HPDE6-E6E7 (cell line): ENCODE measurements around the gene KMO.

Experiments used
- DNase-seq: peaks from one replicate; pipeline ENCODE4 v3.0.0; 2011; ENCODE audit warnings: missing footprints; ENCODE audit errors: extremely low spot score

KMO gene

GRCh38 chr1:241532162-241532531 is at the start of gene KMO:
TSS of gene KMO (plus strand) at chr1:241532378. CDS start at chr1:241532445, 67 bp downstream.
- no peak for DNase-seq

GRCh38 chr1:241482761-241483250 is 49.4 kb upstream of the KMO start:
- peak; percentile 15 for DNase-seq

GRCh38 chr1:241485145-241485544 is 47.0 kb upstream of the KMO start:
- no peak for DNase-seq

- DNase-seq = no peak
Observed at GRCh38 chr1:241485554-241485992, 46.6 kb upstream of the KMO start.

GRCh38 chr1:241488739-241489138 is 43.4 kb upstream of the KMO start:
- DNase-seq = no peak

GRCh38 chr1:241495741-241496140 is 36.4 kb upstream of the KMO start:
- no peak for DNase-seq

- DNase-seq = no peak
Observed at GRCh38 chr1:241499910-241500309, 32.3 kb upstream of the KMO start.

- DNase-seq = no peak
Observed at GRCh38 chr1:241503444-241503843, 28.7 kb upstream of the KMO start.

- DNase-seq = no peak
Observed at GRCh38 chr1:241507189-241507863, 24.9 kb upstream of the KMO start.

GRCh38 chr1:241513378-241513777 is 18.8 kb upstream of the KMO start:
- no peak for DNase-seq

GRCh38 chr1:241518476-241519307 is 13.5 kb upstream of the KMO start:
- DNase-seq = no peak

GRCh38 chr1:241519308-241520079 is 12.7 kb upstream of the KMO start, which contains the start of gene FH:
TSS of gene FH (minus strand) at chr1:241519755. CDS start at chr1:241519722, 33 bp downstream.
- DNase-seq = peak; percentile 91

- no peak for DNase-seq
Observed at GRCh38 chr1:241520080-241520465, 12.1 kb upstream of the KMO start.

- DNase-seq = no peak
Observed at GRCh38 chr1:241521718-241522117, 10.5 kb upstream of the KMO start.

- DNase-seq = no peak
Observed at GRCh38 chr1:241525026-241525425, 7.2 kb upstream of the KMO start.

GRCh38 chr1:241527146-241527545 is 5.0 kb upstream of the KMO start:
- DNase-seq = no peak

GRCh38 chr1:241531195-241532161 is 700 bp upstream of the KMO start:
- DNase-seq = peak; percentile 27

- no peak for DNase-seq
Observed at GRCh38 chr1:241532864-241533263, 686 bp downstream of the KMO start.

GRCh38 chr1:241533326-241534115 is 1.3 kb downstream of the KMO start:
- no peak for DNase-seq

GRCh38 chr1:241536304-241536703 is 4.1 kb downstream of the KMO start:
- DNase-seq = no peak
